Nephron progenitor cell (in vitro differentiated cells): Measurements from ENCODE around the gene OR52H1.

Experiments used
- DNase-seq: peaks from one replicate; pipeline ENCODE4 v3.0.0; 2021
- H3K27ac Mint-ChIP-seq: 2 replicates; pipeline ENCODE4 v1.8.0; 2021; ENCODE audit warnings: mild to moderate bottlenecking, moderate library complexity, mixed read lengths
- H3K27me3 Mint-ChIP-seq: 2 replicates; pipeline ENCODE4 v1.8.0; 2021; ENCODE audit warnings: mild to moderate bottlenecking, low read depth, mixed read lengths; ENCODE audit not compliant: poor library complexity
- H3K36me3 Mint-ChIP-seq: 2 replicates; pipeline ENCODE4 v1.8.0; 2021; ENCODE audit warnings: low read depth, mixed read lengths
- H3K4me1 Mint-ChIP-seq: 2 replicates; pipeline ENCODE4 v1.8.0; 2021; ENCODE audit warnings: mixed read lengths
- H3K4me3 Mint-ChIP-seq: 2 replicates; pipeline ENCODE4 v1.8.0; 2021; ENCODE audit warnings: mild to moderate bottlenecking, moderate library complexity, mixed read lengths
- H3K9me3 Mint-ChIP-seq: 2 replicates; pipeline ENCODE4 v1.8.0; 2021; ENCODE audit warnings: mild to moderate bottlenecking, moderate library complexity, mixed read lengths
- CTCF ChIP-seq: fragments of 200-600 bp; sonication (generic); IDR thresholded peaks from 2 replicates; pipeline ENCODE4 v1.5.0; 2021; ENCODE audit warnings: antibody characterized with exemption

OR52H1 gene

GRCh38 chr11:5509803-5510202 is 38.5 kb downstream of the OR52H1 start, which contains the start of gene UBQLN3:
TSS of gene UBQLN3 (minus strand) at chr11:5509957. CDS start at chr11:5509558, 399 bp downstream.
- H3K27ac Mint-ChIP-seq: peak within 1 kb of the TSS; percentile 73
- TF ChIP-seq CTCF: no peak
- no peak for DNase-seq
- H3K4me1 Mint-ChIP-seq: no peaks in the 10 kb centered on the region
- H3K9me3 Mint-ChIP-seq: no peaks in the 10 kb centered on the region
- peaks cover 2% of the 10 kb centered on the region for H3K27me3 Mint-ChIP-seq
- H3K4me3 Mint-ChIP-seq: no peak within 1 kb of the TSS
- no peaks in the 10 kb centered on the region for H3K36me3 Mint-ChIP-seq

- no peaks in the 10 kb centered on the region for H3K36me3 Mint-ChIP-seq
- no peak for DNase-seq
- no peak overlapping the region for H3K27ac Mint-ChIP-seq
- TF ChIP-seq CTCF: no peak
- H3K9me3 Mint-ChIP-seq: no peaks in the 10 kb centered on the region
- peaks cover 8% of the 10 kb centered on the region for H3K27me3 Mint-ChIP-seq
- H3K4me3 Mint-ChIP-seq: no peak overlapping the region
- H3K4me1 Mint-ChIP-seq: no peaks in the 10 kb centered on the region
Observed at GRCh38 chr11:5508605-5509004, 39.7 kb downstream of the OR52H1 start.

GRCh38 chr11:5507933-5508305 is 40.4 kb downstream of the OR52H1 start:
- no peaks in the 10 kb centered on the region for H3K9me3 Mint-ChIP-seq
- no peak for DNase-seq
- no peak for TF ChIP-seq CTCF
- no peak overlapping the region for H3K27ac Mint-ChIP-seq
- H3K4me3 Mint-ChIP-seq: no peak overlapping the region
- H3K4me1 Mint-ChIP-seq: no peaks in the 10 kb centered on the region
- H3K27me3 Mint-ChIP-seq: peaks cover 5% of the 10 kb centered on the region
- H3K36me3 Mint-ChIP-seq: no peaks in the 10 kb centered on the region

GRCh38 chr11:5507177-5507932 is 41.0 kb downstream of the OR52H1 start:
- no peak overlapping the region for H3K4me3 Mint-ChIP-seq
- H3K27me3 Mint-ChIP-seq: peaks cover 5% of the 10 kb centered on the region
- H3K9me3 Mint-ChIP-seq: no peaks in the 10 kb centered on the region
- H3K27ac Mint-ChIP-seq: no peak overlapping the region
- H3K36me3 Mint-ChIP-seq: no peaks in the 10 kb centered on the region
- DNase-seq: no peak
- no peak for TF ChIP-seq CTCF
- no peaks in the 10 kb centered on the region for H3K4me1 Mint-ChIP-seq

GRCh38 chr11:5505363-5506048 is 42.8 kb downstream of the OR52H1 start:
- no peaks in the 10 kb centered on the region for H3K36me3 Mint-ChIP-seq

More at GRCh38 chr11:5505363-5506048, 42.8 kb downstream of the OR52H1 start:
- Mint-ChIP-seq H3K4me3 (no peak overlapping the region), H3K27ac (no peak overlapping the region), H3K4me1 (no peaks in the 10 kb centered on the region), H3K9me3 (no peaks in the 10 kb centered on the region), H3K27me3 (peaks cover 5% of the 10 kb centered on the region)
- TF ChIP-seq CTCF: no peak
- no peak for DNase-seq
